Jurkat, Clone E6-1 (cell line): ENCODE data around the gene CSTB.

Source experiments
- DNase-seq: peaks from one replicate; pipeline ENCODE4 v3.0.0-alpha.2; 2011; ENCODE audit warnings: low read depth, low spot score
- H3K4me3 ChIP-seq: 2 replicates; pipeline ENCODE4 v1.5.1; 2011; ENCODE audit warnings: mild to moderate bottlenecking, low read length, control low read depth, moderate library complexity

Gene CSTB

GRCh38 chr21:43772425-43772821 lies 3.7 kb downstream of the CSTB start:
- H3K4me3 ChIP-seq: no peak overlapping the region
- DNase-seq: no peak

- DNase-seq: no peak
- no peak overlapping the region for H3K4me3 ChIP-seq
Measured at GRCh38 chr21:43771698-43772424, 4.2 kb downstream of the CSTB start.

DNA sequence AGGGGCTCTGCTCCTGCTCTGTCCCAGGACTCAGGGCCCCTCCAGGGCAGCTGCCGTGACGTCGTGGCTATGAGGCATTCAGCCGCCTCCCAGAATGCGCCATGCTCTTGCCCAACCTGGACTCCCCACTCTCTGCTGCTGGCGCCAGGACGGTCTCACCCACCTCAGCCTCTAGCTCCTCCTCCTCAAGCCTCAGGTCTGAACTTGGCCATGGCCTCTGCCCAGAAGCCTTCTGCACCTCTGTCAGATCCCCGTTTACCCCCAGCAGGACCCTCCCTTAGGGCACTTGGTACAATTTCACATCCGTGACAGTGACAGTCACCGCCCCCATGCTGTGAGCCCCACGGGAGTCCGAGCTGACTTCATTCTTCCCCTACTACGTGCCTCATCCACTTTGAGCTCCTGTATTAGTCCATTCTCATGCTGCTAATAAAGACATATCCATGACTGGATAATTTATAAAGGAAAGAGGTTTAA lies 4.9 kb downstream of the CSTB start:
- DNase-seq: no peak
- H3K4me3 ChIP-seq: no peak overlapping the region

GRCh38 chr21:43770066-43770655 lies 5.9 kb downstream of the CSTB start:
- no peak for DNase-seq
- no peak overlapping the region for H3K4me3 ChIP-seq

DNA sequence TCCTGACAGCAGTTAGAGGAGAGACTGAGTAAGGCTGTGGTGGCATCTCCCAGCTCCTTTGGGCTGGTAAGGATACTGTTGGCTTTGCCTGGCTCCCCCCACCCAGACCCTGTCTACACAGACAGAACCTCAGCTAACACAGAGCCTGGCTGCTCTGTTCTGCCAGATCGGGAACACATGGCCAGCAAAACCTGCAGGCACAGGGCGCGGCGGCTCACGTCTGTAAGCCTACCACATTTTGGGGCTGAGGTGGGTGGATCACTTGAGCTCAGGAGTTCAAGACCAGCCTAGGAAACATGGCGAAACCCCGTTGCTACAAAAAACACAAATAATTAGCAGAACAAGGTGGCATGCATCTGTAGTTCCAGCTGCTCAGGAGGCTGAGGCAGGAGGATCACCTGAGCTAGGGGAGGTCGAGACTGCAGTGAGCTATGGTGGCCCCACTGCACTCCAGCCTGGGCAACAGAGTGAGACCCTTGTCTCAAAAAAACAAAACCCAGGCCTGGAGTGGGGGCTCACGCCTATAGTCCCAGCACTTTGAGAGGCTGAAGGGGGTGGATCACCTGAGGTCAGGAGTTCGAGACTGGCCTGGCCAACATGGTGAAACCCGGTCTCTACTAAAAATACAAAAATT lies 6.7 kb downstream of the CSTB start:
- no peak overlapping the region for H3K4me3 ChIP-seq
- DNase-seq: no peak

- no peak overlapping the region for H3K4me3 ChIP-seq
- no peak for DNase-seq
Measured at GRCh38 chr21:43768868-43769167, 7.3 kb downstream of the CSTB start.

DNA sequence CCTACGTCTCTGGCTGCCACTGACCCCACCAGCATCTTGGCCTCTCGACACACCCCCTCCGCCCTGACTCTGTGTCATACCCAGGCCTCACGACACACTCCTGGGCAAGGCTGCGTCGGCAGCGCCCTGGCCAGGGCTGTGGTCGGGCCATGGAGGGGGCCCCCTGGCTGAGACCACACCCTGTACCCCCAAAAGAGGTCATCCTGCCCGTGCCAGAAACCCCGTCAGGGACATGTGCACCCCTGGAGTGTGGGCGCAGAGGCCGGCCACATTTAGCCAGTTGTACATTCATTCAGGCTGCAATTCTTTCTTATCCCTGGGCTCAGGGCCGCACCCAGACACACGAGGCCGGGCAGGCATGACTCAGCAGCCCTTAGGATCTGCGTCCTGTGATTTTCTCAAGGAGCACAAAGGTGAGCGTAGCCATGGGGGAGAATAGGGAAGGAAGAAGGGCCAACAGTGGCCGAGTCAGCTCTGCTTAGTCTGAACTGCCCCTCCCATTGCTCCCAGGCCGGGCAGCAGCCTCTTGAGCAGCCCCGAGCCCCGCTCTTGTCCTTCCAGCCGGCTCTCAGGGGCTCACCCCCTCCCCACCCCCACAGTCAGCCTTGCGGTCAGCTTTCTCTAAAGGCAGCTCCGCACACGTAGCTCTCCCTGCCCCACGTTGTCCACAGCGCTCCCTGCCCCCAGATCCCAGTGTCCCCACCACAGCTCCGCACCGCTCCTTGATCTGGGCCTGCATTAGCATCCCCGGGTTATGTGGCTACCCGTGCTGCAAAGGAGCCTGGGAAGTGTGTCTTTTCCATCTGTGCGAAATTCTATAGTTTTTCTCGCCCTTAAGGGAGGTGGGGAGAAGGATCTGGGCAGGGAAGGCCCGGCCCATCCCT lies 7.9 kb downstream of the CSTB start:
- no peak for DNase-seq
- no peak overlapping the region for H3K4me3 ChIP-seq

GRCh38 chr21:43767498-43767983 lies 8.6 kb downstream of the CSTB start:
- no peak overlapping the region for H3K4me3 ChIP-seq
- no peak for DNase-seq

GRCh38 chr21:43766734-43767497 lies 9.2 kb downstream of the CSTB start:
- no peak overlapping the region for H3K4me3 ChIP-seq
- no peak for DNase-seq

GRCh38 chr21:43764576-43765495 lies 11.3 kb downstream of the CSTB start:
- no peak for DNase-seq

DNA sequence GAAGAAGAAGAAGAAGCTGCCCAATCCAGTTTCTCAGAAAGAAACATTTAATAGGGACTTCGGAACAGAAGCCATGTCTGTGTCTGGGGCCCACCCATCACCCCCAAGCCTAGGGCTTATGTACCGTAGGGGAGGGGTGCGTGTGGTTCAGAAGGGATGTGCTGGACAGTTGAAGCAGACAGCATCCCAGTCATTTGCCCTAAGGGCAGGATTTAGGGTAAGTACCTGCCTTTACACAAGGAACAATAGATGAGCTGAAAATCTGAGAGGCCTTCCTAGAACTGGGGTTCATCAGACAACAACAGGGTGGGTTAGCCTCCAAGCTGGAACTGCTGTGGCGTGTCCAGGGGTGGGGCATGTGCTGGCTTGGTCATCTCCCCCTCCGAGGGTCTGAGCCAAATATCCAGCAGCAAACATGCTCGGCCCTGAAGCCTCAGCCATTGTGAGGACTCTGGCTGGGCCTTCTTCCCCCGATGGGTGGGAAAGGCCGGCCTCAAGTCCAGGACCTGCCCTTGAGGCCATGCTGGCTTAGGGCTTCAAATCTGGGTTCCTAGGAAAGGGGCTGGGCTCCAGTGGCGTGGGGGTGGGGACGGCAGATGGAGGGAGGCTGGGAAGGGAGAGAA lies 12.1 kb downstream of the CSTB start:
- DNase-seq: no peak
- no peak overlapping the region for H3K4me3 ChIP-seq

More at GRCh38 chr21:43764576-43765495, 11.3 kb downstream of the CSTB start:
- H3K4me3 ChIP-seq: no peak overlapping the region

DNA sequence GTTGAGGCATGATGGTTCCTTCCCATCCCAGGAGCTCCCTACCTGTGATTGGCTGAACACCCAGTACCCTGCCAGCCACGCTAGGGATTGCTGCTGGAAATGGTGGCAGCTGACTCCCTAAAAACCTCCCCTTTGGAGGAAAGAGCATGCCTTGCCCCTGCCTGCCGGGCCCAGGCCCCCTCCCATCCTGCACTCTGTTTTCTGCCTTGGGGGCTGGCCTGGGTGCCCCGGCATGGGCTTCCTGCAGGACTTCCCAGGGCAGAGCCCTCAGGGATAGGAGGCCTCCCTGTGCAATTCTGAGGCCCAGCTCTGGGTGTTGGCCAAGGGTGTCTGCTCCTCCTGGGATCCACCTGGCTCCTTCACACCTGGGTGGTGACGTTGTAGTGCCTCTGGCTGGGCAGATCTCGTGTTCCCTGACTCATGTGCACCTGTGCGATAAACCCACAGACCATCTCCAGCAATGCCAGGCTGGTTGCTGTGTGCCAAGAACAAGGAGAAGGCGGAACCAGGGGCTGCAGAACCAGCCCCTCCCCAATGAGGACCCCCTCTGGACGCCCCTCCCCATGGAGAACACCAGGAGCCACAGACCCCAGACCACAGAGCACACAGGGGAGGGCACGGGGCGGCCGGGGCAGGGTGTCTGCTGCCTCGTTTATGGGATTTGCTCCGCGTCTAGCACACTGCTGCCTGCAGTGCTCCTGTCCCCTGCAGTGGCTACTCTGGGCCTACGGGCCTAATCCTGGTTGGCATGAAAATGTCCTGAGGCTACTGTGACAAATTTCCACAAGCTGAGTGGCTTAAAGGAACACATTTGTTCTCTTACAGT lies 13.6 kb downstream of the CSTB start:
- no peak for DNase-seq
- H3K4me3 ChIP-seq: no peak overlapping the region

DNA sequence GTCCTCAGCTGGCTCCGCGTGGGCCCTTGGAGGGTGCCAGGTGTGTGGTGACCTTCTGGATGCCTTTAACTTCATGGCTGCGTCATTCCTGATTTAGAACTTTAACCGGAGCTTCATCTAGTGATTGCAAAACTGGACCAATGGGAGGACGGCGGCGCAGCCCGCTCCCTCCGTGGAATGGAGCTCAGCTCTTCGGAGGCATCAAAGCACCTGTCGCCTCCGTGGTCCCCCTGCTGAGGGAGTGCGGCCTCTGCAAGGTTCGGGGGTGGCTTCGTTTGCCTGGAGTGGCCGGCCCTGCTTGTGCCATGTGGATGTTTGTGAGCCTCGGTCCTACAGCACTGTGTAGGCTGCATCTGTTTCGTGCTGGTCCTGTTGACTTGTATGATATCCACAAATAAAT lies 14.2 kb downstream of the CSTB start:
- no peak for DNase-seq

GRCh38 chr21:43760391-43760958 lies 15.6 kb downstream of the CSTB start:
- no peak overlapping the region for H3K4me3 ChIP-seq
- DNase-seq: no peak

More for the DNA sequence above, 14.2 kb downstream of the CSTB start:
- no peak overlapping the region for H3K4me3 ChIP-seq

GRCh38 chr21:43759651-43760050 lies 16.5 kb downstream of the CSTB start:
- DNase-seq: no peak
- H3K4me3 ChIP-seq: no peak overlapping the region

- no peak for DNase-seq
- no peak overlapping the region for H3K4me3 ChIP-seq
Measured at GRCh38 chr21:43758811-43759210, 17.3 kb downstream of the CSTB start.
